ENCODE data around the gene KCNMA1.

KCNMA1 gene

DNA sequence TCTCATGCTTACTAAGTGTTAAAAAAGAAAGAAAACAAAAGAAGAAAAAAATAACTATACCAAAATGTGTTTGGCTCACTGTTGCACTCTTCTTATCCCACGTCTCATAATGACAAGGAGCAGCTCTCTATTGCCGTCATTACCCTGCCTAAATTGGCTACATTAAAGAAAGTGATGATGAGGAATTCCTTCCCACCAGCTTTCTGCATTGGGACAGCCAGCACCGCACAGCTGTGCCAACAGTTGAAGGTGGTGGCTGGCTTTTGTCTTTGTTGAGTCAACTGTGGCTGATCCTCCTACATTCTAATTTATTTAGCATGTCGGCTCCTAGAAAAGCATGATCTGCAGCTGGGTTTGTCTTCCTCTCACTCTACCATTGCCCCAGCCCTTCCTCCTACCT, 751.8 kb downstream of the KCNMA1 start:
- H3K4me3 ChIP-seq (ENCODE audit: low read depth, low read length), result no peak overlapping the region
- DNase-seq (ENCODE audit: low read depth), result no peak
- TF ChIP-seq, protein P1, sequence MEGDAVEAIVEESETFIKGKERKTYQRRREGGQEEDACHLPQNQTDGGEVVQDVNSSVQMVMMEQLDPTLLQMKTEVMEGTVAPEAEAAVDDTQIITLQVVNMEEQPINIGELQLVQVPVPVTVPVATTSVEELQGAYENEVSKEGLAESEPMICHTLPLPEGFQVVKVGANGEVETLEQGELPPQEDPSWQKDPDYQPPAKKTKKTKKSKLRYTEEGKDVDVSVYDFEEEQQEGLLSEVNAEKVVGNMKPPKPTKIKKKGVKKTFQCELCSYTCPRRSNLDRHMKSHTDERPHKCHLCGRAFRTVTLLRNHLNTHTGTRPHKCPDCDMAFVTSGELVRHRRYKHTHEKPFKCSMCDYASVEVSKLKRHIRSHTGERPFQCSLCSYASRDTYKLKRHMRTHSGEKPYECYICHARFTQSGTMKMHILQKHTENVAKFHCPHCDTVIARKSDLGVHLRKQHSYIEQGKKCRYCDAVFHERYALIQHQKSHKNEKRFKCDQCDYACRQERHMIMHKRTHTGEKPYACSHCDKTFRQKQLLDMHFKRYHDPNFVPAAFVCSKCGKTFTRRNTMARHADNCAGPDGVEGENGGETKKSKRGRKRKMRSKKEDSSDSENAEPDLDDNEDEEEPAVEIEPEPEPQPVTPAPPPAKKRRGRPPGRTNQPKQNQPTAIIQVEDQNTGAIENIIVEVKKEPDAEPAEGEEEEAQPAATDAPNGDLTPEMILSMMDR (IDR thresholded peaks at IDR 0.05; ENCODE audit: control insufficient read depth, extremely low read depth, insufficient read depth), result no peak

DNA sequence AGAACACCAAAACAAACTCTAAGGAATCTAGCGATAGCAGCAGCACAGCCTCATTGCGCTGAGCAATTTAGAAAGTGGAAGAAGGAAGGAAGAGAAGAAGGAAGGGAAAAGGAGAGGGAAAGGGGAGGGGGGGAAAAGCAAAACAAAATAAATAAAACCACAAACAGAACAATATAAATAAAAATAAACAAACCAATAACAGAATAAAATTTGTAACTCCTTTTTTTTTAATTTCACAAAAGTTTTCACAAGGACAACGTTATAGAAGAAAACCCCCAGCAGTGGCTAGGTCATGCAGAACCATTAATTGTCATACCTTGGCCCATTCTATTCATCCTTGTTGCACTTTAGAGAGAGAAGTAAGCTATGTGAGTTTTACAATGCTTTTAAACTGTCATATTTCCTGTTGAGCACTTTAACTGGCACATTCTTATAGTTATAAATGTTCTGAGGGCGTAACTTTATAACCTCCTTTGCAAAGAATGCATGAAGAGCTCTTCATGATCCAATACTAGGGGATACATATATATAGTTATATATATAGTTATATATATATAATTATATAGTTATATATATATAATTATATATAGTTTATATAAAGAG, 752.8 kb downstream of the KCNMA1 start:
- no peak for DNase-seq (ENCODE audit: low read depth)
- H3K4me3 ChIP-seq (ENCODE audit: low read depth, low read length), result no peak overlapping the region
- TF ChIP-seq, protein P1 (IDR thresholded peaks at IDR 0.05; ENCODE audit: control insufficient read depth, extremely low read depth, insufficient read depth), result no peak

DNA sequence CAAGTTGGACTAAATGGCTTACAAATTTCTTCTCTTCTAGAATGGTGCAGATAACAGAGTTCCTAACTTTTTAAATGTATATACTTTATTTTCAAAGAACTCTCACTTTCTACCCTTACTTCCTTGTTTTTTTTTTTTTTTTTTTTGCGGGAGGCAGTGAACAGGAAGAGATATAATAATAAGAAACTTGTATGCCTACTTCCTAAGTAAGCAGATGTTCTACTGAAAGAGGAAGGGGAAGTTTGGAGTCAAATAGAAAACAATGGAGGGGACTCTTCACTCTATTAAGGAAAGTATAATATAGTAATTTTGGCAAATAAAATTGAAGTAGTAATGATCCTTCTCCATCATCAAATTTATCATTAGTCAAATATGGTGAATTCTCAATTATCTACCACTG, 754.0 kb downstream of the KCNMA1 start:
- TF ChIP-seq, protein P1 (IDR thresholded peaks at IDR 0.05; ENCODE audit: control insufficient read depth, extremely low read depth, insufficient read depth), result no peak
- DNase-seq (ENCODE audit: low read depth), result no peak
- H3K4me3 ChIP-seq (ENCODE audit: low read depth, low read length), result no peak overlapping the region

DNA sequence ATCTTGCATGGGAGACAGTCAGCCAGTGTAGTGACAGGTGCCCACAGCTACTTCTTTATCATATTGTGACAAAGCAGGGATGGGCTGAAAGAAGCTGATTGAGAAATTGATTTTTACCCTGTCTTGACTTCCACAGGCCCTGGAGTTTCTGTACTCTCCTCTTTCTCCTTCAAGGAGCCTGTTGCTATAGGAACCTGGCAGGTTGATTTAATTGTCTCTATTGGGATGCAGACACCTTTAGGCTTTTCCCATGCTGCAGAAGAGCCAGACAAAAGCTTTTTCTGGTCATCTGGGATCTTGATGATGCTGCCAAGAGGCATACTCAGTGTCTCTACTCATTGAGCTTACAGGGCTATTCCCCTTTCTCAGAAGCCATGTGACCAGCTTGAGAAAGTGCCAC, 754.8 kb downstream of the KCNMA1 start:
- no peak for DNase-seq (ENCODE audit: low read depth)
- no peak overlapping the region for H3K4me3 ChIP-seq (ENCODE audit: low read depth, low read length)
- TF ChIP-seq, protein P1 (IDR thresholded peaks at IDR 0.05; ENCODE audit: control insufficient read depth, extremely low read depth, insufficient read depth), result no peak

DNA sequence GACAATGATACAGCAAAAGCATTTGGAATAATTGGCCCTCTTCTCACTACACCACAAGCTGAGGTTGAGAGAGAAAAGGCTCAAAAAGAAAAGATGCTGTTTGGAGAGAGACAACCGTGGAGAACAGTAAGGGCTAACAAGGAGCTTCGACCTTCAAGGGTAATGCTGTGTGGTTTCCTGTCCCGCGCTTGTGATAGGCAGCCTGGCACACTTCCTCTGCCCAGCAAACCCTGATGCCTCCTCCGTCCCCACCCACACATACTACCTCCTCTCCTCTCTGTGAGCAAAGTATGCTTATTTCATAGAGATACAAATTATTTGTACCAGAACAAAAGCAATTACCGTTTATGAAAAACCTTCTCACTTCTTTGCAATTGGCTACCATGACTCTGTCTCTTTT, 755.4 kb downstream of the KCNMA1 start:
- DNase-seq (ENCODE audit: low read depth), result no peak
- TF ChIP-seq, protein P1 (IDR thresholded peaks at IDR 0.05; ENCODE audit: control insufficient read depth, extremely low read depth, insufficient read depth), result no peak
- H3K4me3 ChIP-seq (ENCODE audit: low read depth, low read length), result no peak overlapping the region

DNA sequence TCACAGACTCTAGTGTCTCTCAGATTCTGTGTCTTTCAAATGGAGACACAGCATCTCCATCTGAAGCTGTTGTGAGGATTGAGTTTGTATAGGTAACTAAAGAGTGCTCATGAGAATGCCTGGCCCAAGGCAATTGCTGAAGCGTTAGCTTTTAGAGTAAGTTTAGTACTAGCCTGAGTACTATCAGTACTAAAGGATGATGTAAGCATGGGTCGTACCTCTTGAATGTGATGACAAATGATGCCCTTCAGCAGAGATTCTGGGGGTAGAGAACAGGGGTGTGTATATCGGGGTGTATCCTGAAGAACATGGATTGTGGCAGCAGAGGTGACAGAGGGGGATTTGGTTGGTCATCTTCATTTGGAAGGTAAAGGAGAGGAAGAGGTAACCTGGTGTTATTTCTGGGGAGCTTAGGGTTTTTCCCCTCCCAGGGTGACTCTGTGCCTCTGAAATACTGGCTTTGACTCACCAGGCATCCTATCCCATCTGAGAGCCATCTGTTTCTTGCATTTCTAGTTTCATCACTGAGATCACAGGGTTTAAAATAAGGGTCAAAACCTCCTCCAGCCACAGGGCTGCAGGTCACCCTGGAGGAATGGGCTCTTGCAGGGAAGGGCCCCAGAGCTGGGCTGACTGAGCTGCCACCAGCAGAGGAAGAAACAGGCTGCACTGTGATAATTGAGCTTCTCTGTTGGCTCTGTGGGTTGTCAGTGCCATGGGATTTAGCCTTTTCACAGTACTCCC, 756.0 kb downstream of the KCNMA1 start:
- H3K4me3 ChIP-seq (ENCODE audit: low read depth, low read length), result no peak overlapping the region
- TF ChIP-seq, protein P1 (IDR thresholded peaks at IDR 0.05; ENCODE audit: control insufficient read depth, extremely low read depth, insufficient read depth), result no peak
- DNase-seq (ENCODE audit: low read depth), result no peak

Data from LNCaP clone FGC (cell line).